ENCODE data around the gene BTBD1.
"Not testable (repeated sequence)": the region's sequence is repeated elsewhere in the genome, so short reads cannot be mapped to it uniquely, and the experiment has no call there.

BTBD1 gene

DNA sequence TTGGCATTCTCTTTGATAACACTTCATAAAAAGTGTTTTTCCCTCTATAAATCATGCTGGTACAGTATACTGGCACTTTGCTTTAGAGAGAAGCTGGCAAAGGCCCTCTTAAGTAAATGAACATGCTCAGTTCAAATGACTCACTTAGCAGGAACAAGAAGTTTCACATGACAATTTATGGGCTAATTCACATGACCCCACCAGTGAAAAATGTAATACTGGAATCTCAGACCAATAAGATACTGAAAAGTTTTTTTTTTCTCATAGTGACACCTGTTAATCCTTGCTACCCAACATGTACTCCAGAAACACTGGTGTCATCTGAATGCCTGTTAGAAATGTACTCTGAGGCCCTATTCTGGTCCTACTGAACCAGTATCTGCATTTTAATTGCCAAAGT, 13.9 kb downstream of the BTBD1 start:
- no peak for DNase-seq

DNA sequence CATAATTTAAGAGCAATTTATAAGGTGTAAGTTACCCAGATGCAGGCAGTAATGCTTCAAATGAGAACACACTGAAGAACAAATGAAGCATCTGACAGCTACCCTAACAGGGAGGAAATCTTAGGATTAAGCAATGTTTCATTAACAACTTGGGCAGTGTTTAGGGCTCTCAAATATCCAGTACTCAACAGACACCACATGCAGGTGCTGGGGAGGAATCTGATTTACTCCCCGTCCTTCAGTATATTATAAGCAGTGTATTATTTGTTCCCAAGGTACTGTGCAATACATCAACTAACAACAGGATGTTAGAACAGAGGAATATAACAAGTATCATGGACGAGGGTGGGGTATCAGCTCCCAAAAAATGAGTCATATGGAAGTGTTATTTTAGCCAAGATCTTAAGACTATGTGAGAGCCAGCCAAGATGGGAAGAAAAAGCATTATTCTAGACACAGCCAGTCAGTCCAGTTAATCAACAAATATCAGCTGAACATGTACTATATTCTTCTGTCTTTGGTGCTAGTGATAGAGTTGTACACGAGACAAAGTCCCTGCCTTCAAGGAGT, 20.4 kb downstream of the BTBD1 start:
- no peak for DNase-seq

GRCh38 chr15:83044156-83044555, 22.9 kb downstream of the BTBD1 start:
- no peak for DNase-seq

DNA sequence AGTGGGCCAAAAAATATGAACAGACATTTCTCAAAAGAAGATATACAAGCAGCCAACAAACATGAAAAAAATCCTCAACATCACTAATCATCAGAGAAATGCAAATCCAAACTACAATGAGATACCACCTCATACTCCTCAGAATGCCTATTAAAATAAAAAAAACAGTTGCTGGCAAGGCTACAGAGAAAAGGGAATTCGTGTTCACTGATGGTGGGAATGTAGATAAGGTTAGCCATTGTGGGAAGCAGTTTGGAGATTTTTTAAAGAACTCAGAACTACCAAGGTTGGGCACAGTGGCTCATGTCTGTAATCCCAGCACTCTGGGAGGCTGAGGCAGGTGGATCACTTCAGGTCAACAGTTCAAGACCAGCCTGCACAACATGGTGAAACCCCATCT, 27.8 kb downstream of the BTBD1 start:
- no peak for DNase-seq

GRCh38 chr15:83036253-83036652, 30.8 kb downstream of the BTBD1 start:
- DNase-seq: no peak

DNA sequence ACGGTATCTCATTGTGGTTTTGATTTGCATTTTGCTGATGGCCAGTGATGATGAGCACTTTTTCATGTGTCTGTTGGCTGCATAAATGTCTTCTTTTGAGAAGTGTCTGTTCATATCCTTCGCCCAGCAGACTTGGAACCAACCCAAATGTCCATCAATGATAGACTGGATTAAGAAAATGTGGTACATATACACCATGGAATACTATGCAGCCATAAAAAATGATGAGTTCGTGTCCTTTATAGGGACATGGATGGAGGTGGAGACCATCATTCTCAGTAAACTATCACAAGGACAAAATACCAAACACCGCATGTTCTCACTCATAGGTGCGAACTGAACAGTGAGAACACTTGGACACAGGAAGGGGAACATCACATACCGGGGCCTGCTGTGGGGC, 35.8 kb downstream of the BTBD1 start:
- DNase-seq: not testable (repeated sequence)

DNA sequence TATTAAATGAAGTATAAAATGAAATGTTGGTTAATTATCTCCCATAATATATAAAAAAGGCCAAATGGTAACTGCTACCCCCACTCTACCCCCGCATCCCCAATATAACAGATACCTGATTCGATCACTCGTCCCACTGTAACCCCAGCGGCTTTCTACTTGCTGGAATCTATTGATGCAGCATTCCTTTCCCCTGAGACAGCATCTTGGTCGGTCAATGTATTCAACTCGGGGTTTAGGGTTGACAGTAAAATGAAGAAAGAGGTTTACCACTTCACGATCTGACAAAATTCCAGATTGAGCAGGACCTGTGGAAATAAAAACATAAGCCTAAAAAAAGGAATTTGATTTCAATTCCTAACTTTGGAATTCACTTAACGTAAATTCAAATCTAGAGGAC, 37.0 kb downstream of the BTBD1 start:
- DNase-seq: no peak

GRCh38 chr15:83018436-83018835, 48.6 kb downstream of the BTBD1 start:
- no peak for DNase-seq

DNA sequence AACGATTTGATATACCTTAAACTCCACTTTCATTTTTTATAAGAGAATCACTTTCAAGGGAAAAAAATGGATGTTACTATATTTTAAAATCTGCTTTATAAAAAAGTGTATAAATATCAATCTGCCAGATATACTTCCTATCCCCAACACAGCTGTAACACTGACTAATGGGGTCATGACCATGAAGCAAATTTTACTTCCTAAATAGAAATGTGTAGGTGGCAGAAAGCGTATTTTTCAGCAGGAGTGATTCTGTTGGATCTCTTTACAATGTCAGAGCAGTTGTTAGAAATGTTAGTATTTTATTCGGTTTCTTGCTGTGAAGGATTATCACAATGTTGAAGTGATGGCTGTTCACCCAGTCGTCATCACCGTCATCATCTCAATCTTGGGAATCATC, 50.1 kb downstream of the BTBD1 start:
- DNase-seq: no peak

DNA sequence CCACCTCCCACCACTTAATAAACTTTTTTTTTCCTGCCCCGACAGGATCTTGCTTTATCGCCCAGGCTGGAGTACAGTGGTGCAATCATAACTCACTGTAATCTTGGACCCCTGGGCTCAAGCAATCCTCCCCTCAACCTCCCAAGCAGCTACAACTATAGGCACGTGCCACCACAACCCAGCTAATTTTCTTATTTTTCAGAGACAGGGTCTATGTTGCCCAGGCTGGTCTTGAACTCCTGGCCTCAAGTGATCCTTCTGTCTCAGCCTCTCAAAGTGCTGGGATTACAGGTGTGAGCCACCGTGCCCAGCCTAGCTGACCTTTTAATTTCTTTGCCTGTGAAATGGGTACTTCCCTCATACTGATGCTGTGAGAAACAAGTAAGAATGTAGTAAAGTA, 51.7 kb downstream of the BTBD1 start:
- no peak for DNase-seq

DNA sequence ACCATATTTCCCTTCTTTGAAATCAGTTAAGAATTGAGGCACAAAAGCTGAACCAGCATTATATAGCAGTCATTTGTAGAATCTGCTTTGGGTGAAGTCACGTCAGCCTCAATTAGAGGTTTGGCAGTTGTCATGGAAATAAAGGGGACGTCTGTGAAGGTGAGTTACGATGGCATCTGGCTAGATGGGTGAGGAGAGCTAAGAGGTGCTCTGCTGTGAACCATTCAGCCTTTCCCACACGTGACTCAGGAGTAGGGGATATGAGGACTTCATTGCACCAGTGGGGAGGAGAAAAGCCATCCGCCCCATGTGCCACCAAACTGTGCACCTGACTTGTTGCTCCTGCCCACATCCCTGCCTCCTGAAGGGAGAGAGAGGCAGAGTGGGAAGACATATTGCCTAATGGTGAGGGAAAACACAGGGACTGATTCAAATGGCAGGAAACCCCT, 52.8 kb downstream of the BTBD1 start:
- no peak for DNase-seq

DNA sequence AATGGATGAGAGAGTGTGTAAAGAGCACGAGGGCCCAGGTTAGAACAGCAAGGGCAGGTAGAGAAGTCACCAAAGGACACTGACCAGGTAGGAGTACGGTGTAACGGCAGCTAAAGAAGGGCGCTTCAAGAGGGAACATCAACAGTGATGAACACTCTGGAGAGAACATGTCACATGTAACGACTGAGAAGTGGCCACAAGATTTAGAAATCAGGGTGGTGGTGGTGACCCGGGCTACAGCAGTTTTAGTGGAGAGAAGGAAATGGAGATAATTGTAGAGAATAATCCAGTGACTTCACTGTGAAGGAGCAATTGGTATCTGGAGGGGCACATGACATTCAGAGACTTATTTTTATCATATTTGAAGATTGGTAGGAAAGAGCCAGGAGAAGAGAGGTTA, 54.4 kb downstream of the BTBD1 start:
- DNase-seq: no peak

- DNase-seq: no peak
These were observed 55.0 kb downstream of the BTBD1 start for GRCh38 chr15:83012076-83012426.

DNA sequence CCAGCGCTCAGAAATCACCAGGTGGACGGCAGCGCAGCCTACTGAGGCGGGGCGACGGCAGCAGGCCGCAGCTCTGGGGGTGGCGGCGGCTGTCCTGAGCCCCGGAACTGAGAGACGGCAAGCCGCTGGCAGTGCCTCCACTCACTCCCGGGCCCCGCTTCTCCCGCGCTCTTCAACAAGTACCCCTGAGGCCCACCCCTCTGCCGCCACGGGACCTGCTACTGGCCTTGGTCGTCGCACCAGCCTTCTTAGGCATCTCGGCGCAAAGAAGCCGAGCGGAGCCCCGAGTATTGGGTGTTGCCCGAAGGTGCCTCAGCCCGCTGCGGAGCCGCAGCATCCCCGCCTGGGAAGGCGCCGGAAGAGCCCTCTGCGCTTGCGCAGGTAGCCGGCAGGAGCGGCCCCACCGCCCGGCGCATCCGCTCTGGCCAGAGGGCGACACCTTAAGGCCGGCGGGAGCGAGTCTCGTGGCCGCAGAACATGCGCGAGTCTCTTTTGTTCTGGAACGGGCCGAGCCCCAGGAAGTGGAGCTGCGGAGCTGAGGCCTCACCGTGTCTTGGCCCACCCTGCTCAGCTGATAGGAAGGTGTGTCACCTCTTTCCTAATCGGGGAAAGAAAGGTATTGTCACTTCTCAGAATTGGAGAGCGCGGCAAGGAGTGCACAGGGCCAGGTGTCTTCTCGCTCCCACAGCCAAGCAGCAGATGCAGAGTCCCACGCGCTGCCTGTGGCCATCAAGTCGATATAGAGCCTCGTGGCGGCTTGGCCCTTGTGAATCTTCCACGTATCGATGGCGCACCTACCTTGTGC, 55.6 kb downstream of the BTBD1 start, which contains the start of gene C15orf40:
Gene C15orf40 (minus strand): TSS at position 369 of the 805 bp plus-strand sequence. CDS start 32 bp downstream, at position 337.
- peak; percentile 73 for DNase-seq

GRCh38 chr15:83010709-83011270, 56.3 kb downstream of the BTBD1 start:
- DNase-seq: peak; percentile 10

GRCh38 chr15:83000672-83001031, 66.4 kb downstream of the BTBD1 start:
- DNase-seq: not testable (repeated sequence)

- DNase-seq: peak; percentile 13
These were observed 67.0 kb downstream of the BTBD1 start for GRCh38 chr15:82999905-83000671.

GRCh38 chr15:82999426-82999825, 67.6 kb downstream of the BTBD1 start:
- DNase-seq: no peak

DNA sequence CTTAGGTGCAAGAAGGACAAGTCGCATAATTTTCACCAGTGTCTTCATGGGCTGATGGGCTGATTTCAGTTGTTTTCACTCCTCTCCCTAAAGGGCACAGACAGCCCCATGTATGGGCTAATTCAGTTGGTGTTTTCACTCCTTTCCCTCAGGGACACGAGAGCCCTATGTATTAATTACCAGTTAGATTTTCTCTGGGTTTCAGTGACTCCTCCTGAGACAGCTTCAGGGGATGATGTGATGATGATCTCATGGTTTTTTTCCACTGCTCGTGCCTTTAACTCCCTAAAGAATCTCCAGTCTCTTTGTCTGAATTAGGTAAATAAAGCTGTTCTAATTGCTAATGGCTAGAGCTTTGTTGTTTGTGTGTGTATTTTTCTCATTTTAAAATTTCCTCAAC, 71.1 kb downstream of the BTBD1 start:
- no peak for DNase-seq

GRCh38 chr15:82995076-82995475, 72.0 kb downstream of the BTBD1 start:
- DNase-seq: no peak

DNA sequence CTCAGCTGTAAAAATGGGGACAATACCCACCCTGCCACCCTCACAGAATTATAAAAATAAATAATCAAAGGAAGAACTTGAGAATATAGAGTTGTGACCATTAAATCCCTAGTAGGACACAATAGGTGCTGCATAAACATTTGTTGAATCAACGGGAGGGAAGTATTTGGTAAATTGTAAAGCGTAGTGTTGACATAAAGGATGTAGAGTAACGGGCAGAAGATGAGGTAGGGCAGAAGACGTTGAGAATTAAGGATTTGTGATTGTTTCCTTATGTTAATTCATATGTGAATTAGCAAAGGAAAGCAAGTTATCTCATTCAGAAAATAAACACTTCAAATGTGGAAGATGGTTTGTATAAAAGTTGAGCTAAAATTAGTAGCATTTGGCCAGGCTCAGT, 73.9 kb downstream of the BTBD1 start:
- no peak for DNase-seq

DNA sequence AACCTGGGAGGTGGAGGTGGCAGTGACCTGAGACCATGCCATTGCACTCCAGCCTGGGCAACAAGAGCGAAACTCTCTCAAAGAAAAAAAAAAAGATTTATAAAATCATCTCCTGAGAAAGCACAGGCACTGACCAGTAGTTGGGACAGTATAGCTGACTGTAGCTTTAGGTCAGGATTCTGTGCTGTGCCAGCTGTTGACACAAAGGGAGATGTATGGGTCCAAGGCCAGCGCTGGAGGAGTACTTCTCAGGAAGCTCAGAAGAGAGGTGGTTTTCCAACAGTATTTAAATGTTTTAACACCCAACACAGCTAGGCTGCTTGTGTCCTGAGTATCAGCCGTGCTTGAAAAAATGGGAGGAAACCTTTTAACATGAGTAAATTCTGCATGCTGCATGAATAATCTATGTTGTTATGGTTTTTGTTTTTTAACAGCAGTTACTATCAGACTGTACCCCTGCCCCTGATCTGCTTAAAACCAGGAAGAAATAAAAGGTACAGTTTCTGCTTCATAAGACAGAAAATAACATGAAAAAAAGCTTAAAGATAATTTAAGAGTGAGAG, 74.5 kb downstream of the BTBD1 start:
- DNase-seq: no peak

- no peak for DNase-seq
These were observed 80.6 kb downstream of the BTBD1 start for GRCh38 chr15:82986442-82986780.
